GM12864 (cell line): ENCODE results near the gene CPXM2.

ENCODE experiments used
- DNase-seq: peaks from one replicate; pipeline ENCODE4 v3.0.0-alpha.2; 2011; ENCODE audit warnings: low read depth
- H3K4me3 ChIP-seq: 2 replicates; pipeline ENCODE4 v1.5.1; 2011; ENCODE audit warnings: mild to moderate bottlenecking, low read depth, low read length, control low read depth
- TF ChIP-seq, protein P1 (sequence below): IDR thresholded peaks from 2 replicates; pipeline ENCODE4 v1.5.1; 2011; ENCODE audit warnings: low read depth, mild to moderate bottlenecking, moderate library complexity, low read length, control low read depth, inconsistent platforms; ENCODE audit errors: missing control alignments

Gene CPXM2

DNA sequence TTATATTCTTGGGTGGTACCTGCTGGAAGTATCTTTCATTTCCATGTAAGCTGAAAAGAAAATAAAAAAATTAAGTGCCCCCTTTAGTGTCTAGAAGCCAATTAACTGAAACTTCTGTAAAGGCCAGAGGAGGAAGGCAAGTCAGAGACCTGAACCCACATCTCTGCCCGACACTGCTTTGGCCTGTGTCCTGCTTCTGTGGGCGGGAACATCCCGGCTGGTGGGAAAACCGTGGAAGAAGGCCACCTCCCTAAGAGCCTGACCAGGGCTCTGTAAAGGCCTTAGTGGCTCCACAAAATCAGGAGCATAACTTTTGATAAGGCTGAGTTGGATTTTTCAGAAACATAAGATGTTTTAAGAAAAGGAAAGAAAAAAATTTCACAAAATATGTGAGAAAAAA is 9.4 kb downstream of the CPXM2 start:
- no peak for DNase-seq
- H3K4me3 ChIP-seq: no peak overlapping the region
- TF ChIP-seq, protein P1, sequence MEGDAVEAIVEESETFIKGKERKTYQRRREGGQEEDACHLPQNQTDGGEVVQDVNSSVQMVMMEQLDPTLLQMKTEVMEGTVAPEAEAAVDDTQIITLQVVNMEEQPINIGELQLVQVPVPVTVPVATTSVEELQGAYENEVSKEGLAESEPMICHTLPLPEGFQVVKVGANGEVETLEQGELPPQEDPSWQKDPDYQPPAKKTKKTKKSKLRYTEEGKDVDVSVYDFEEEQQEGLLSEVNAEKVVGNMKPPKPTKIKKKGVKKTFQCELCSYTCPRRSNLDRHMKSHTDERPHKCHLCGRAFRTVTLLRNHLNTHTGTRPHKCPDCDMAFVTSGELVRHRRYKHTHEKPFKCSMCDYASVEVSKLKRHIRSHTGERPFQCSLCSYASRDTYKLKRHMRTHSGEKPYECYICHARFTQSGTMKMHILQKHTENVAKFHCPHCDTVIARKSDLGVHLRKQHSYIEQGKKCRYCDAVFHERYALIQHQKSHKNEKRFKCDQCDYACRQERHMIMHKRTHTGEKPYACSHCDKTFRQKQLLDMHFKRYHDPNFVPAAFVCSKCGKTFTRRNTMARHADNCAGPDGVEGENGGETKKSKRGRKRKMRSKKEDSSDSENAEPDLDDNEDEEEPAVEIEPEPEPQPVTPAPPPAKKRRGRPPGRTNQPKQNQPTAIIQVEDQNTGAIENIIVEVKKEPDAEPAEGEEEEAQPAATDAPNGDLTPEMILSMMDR: no peak

DNA sequence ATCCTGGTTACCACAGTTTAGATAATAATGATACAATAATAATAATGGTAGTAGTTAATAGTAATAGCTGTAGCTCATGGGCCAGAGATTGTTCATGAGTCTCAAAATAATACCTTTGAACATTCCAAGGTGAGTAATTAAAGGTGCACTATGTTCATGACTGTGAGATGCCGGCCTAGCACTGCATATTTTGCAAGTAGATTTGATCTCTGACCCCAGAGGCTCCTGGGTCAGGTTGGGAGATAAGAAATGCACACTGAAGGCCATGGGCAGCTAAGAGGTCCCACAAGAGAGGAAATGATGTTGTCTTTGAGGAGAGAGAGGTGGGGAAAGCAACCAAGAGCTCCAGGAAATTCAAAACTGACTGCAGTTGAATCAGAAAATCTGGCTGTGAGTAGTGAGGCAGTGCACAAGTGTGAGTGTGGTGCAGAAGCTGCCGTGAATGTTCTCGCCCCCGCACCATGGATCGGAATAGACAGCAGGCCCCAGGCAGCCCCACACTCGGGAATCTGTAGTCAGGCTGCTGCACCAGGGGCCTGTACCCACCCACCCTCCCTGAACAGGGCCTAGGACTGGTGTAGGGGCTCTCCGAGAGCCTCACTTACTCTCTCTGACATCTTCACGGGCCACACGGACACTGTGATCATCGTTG is 11.9 kb downstream of the CPXM2 start:
- H3K4me3 ChIP-seq: no peak overlapping the region
- DNase-seq: no peak
- TF ChIP-seq, protein P1: no peak

DNA sequence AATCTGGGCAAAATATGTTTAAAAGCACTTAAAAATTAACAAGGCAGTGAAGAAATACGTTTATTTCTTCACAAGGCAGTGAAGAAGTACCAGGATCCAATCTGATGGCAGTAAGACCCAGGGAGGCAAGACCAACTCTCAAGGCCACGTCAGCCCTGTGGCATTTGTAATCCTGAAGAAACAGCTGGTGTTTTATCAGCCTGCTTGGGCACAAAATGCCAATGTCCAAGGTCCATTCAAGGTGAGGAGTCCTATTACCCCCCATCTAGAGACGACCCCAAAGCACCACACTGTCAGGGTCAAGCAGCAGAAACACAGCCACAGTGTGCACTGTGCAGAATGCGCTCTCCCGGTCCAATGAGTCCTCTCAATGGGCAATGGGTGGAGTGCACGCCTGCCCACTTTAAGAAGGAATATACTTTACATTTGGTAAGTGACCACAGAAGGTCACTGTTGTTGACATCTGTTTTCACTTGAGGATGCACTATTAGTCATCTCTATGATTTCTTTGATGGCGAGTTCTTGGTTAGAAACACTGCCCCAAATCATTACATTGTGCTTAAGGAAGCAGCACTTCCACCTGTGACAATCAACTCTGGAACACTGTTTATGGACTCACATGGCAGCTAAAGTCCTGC is 12.8 kb downstream of the CPXM2 start:
- TF ChIP-seq, protein P1: no peak
- no peak overlapping the region for H3K4me3 ChIP-seq
- DNase-seq: no peak

DNA sequence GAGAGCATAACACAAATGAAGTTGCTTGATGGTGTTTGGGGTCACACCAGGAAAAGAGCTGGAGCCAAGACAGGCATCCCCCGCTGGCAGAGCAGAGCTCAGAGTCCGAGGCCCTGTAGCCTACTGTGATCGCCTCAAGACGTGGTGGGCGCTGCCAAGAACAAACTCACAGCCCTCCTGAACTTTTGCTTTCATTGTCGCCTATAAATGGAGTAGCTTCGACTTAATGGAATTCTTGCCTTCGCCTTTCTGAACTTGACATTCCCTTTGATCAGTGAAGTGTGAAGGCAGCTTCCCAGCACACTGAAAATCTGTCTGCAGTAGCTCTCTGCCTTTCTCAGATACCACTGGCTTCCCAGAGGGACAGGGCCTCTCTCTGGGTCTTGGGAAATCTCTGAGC is 21.3 kb downstream of the CPXM2 start:
- TF ChIP-seq, protein P1: no peak
- no peak overlapping the region for H3K4me3 ChIP-seq
- DNase-seq: no peak

DNA sequence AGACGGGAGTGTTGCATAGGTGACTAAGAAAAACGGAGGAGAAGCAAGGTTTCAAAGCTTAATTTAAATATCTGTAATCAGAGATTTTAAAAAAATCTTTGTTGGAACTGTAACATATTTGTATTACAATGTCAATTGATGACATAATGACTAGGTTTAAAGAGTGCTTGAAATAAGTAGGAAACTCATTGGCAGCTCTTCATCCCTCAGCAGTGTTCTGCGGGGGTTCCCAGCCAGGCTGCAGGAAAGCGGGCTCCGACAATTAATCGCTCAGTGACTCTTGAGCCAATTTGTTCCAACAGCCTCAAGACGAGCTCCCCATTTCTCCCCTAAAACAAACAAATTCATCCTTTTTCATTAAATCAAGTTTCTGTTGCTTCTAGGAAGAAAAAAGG is 22.6 kb downstream of the CPXM2 start:
- no peak overlapping the region for H3K4me3 ChIP-seq
- DNase-seq: no peak
- TF ChIP-seq, protein P1: no peak

DNA sequence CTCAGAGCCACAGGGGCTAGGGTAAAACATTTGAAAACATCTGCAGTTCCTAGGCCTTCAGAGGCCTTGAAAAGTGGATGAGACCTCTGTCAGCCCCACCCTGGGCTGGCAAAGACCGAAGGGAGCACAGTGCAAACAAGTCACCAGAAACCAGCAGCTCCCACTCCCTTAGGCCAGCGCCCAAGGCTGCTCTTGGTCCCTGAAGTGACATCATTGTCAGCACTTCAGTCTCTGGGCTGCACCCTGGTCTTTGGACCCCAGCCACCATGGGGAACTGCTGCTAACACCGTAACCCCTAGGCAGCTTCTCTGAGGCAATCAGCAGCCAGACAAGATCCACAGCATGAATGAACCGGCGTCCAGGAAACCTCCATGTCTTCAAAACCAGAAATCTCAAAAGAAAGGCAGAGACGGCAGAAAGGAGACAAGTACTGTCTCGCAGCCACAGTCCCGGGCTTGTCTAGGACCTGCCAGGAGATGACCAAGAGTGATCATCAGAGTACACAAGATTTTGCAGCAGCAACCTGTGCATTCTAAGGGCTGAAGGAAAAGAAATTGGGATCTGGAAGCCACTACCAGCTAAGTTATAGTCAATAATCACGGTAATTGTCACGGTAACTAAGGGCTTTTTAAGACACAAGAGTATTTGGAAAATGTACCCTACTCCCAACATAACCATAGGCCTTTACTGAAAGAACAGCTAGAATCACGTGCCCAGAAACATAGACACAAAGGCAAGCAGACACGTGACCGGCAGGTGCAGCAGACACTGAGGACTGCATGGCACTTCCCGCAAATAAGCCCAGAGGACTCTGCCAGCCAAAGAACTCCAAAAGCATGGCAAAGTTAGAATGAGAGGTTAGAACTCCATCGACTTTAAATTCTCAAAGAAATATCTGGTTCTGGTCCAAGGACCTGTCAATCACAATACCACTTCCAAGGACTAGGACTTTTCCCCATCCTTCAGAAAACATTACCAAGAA is 23.3 kb downstream of the CPXM2 start:
- TF ChIP-seq, protein P1: no peak
- DNase-seq: no peak
- H3K4me3 ChIP-seq: no peak overlapping the region
